Measurements from ENCODE around the gene LHPP. TPM values are rescaled to one million over a fixed set of nuclear protein-coding genes. Genes with fewer than 3 reads are reported as not detected.
A peak's percentile ranks its signal among the peaks of the same experiment; 100 is the strongest.

LHPP gene
- total and polyA plus RNA-seq, 2 experiments from 2014 or later, result 27.4 to 40.2 TPM

DNA sequence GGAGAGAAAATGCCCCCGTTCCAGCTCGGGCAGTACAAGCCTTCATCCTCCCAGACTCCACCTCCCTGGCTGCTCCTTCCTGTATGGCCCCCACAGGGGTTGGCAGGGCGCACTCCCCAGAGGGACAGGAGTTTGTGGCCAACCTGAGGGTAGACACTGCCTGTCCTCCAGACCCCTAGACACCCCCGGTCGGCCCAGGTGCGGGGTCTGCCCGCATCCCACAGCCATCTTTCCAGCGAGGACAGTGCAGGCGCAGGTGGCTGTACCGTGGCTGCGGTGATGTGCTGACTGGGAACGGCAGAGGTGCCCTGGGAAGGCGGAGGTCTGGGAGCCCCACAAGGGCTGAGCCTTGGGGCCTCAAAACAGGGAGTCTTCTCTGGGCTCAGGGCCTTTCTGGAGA lies 81.5 kb downstream of the LHPP start:
- Histone ChIP-seq H2AFZ (no peak overlapping the region), H3K4me3 (no peak overlapping the region)
- DNase-seq (ENCODE audit: low spot score), result no peak

More for the DNA sequence above, 81.5 kb downstream of the LHPP start:
- H3K27me3 Mint-ChIP-seq (ENCODE audit: insufficient read depth, low read depth, poor library complexity), result peaks cover 11% of the 10 kb centered on the region
- no peaks in the 10 kb centered on the region for H3K9me2 ChIP-seq (ENCODE audit: insufficient read depth)
- no peaks in the 10 kb centered on the region for H4K20me1 ChIP-seq (replicated peaks; ENCODE audit: insufficient read depth)
- H3K79me2 ChIP-seq (replicated peaks; ENCODE audit: insufficient read depth), result no peaks in the 10 kb centered on the region
- peak overlapping the region; percentile 26; the same call in 1 of the 2 replicates for H3K27ac ChIP-seq (ENCODE audit: low read depth)
- H3F3A ChIP-seq (replicated peaks; ENCODE audit: low read depth), result no peaks in the 10 kb centered on the region
- H3K27me3 ChIP-seq (ENCODE audit: insufficient read depth), result no peaks in the 10 kb centered on the region
- H3K4me2 ChIP-seq, result no peak overlapping the region
- no peak overlapping the region for H3K4me3 Mint-ChIP-seq
- TF ChIP-seq, protein P1, sequence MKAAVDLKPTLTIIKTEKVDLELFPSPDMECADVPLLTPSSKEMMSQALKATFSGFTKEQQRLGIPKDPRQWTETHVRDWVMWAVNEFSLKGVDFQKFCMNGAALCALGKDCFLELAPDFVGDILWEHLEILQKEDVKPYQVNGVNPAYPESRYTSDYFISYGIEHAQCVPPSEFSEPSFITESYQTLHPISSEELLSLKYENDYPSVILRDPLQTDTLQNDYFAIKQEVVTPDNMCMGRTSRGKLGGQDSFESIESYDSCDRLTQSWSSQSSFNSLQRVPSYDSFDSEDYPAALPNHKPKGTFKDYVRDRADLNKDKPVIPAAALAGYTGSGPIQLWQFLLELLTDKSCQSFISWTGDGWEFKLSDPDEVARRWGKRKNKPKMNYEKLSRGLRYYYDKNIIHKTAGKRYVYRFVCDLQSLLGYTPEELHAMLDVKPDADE (IDR thresholded peaks at IDR 0.05), result no peak
- TF ChIP-seq JUNB (IDR thresholded peaks at IDR 0.05; ENCODE audit: unreplicated experiment) (no peak), POLR2AphosphoS5 (IDR thresholded peaks at IDR 0.05; ENCODE audit: low read depth) (no peak), EZH2 (IDR thresholded peaks at IDR 0.05; ENCODE audit: low read depth, unreplicated experiment) (no peak), STAT1 (IDR thresholded peaks at IDR 0.05; ENCODE audit: unreplicated experiment) (no peak), CREB1 (CRISPR knock-in tag; IDR thresholded peaks at IDR 0.05; ENCODE audit: low read depth) (no peak), ZNF114 (CRISPR knock-in tag; IDR thresholded peaks at IDR 0.05) (no peak), NANOG (IDR thresholded peaks at IDR 0.05; ENCODE audit: borderline replicate concordance) (no peak), ZNF331 (CRISPR knock-in tag; IDR thresholded peaks at IDR 0.05; ENCODE audit: low read depth) (no peak), EZH2phosphoT487 (IDR thresholded peaks at IDR 0.05; ENCODE audit: unreplicated experiment) (no peak)
- TF ChIP-seq, protein P2, sequence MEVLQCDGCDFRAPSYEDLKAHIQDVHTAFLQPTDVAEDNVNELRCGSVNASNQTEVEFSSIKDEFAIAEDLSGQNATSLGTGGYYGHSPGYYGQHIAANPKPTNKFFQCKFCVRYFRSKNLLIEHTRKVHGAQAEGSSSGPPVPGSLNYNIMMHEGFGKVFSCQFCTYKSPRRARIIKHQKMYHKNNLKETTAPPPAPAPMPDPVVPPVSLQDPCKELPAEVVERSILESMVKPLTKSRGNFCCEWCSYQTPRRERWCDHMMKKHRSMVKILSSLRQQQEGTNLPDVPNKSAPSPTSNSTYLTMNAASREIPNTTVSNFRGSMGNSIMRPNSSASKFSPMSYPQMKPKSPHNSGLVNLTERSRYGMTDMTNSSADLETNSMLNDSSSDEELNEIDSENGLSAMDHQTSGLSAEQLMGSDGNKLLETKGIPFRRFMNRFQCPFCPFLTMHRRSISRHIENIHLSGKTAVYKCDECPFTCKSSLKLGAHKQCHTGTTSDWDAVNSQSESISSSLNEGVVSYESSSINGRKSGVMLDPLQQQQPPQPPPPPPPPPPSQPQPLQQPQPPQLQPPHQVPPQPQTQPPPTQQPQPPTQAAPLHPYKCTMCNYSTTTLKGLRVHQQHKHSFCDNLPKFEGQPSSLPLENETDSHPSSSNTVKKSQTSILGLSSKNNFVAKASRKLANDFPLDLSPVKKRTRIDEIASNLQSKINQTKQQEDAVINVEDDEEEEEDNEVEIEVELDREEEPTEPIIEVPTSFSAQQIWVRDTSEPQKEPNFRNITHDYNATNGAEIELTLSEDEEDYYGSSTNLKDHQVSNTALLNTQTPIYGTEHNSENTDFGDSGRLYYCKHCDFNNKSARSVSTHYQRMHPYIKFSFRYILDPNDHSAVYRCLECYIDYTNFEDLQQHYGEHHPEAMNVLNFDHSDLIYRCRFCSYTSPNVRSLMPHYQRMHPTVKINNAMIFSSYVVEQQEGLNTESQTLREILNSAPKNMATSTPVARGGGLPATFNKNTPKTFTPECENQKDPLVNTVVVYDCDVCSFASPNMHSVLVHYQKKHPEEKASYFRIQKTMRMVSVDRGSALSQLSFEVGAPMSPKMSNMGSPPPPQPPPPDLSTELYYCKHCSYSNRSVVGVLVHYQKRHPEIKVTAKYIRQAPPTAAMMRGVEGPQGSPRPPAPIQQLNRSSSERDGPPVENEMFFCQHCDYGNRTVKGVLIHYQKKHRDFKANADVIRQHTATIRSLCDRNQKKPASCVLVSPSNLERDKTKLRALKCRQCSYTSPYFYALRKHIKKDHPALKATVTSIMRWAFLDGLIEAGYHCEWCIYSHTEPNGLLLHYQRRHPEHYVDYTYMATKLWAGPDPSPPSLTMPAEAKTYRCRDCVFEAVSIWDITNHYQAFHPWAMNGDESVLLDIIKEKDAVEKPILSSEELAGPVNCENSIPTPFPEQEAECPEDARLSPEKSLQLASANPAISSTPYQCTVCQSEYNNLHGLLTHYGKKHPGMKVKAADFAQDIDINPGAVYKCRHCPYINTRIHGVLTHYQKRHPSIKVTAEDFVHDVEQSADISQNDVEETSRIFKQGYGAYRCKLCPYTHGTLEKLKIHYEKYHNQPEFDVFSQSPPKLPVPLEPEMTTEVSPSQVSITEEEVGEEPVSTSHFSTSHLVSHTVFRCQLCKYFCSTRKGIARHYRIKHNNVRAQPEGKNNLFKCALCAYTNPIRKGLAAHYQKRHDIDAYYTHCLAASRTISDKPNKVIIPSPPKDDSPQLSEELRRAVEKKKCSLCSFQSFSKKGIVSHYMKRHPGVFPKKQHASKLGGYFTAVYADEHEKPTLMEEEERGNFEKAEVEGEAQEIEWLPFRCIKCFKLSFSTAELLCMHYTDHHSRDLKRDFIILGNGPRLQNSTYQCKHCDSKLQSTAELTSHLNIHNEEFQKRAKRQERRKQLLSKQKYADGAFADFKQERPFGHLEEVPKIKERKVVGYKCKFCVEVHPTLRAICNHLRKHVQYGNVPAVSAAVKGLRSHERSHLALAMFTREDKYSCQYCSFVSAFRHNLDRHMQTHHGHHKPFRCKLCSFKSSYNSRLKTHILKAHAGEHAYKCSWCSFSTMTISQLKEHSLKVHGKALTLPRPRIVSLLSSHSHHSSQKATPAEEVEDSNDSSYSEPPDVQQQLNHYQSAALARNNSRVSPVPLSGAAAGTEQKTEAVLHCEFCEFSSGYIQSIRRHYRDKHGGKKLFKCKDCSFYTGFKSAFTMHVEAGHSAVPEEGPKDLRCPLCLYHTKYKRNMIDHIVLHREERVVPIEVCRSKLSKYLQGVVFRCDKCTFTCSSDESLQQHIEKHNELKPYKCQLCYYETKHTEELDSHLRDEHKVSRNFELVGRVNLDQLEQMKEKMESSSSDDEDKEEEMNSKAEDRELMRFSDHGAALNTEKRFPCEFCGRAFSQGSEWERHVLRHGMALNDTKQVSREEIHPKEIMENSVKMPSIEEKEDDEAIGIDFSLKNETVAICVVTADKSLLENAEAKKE (CRISPR knock-in tag; IDR thresholded peaks at IDR 0.05), result no peak
- TF ChIP-seq, protein P3, sequence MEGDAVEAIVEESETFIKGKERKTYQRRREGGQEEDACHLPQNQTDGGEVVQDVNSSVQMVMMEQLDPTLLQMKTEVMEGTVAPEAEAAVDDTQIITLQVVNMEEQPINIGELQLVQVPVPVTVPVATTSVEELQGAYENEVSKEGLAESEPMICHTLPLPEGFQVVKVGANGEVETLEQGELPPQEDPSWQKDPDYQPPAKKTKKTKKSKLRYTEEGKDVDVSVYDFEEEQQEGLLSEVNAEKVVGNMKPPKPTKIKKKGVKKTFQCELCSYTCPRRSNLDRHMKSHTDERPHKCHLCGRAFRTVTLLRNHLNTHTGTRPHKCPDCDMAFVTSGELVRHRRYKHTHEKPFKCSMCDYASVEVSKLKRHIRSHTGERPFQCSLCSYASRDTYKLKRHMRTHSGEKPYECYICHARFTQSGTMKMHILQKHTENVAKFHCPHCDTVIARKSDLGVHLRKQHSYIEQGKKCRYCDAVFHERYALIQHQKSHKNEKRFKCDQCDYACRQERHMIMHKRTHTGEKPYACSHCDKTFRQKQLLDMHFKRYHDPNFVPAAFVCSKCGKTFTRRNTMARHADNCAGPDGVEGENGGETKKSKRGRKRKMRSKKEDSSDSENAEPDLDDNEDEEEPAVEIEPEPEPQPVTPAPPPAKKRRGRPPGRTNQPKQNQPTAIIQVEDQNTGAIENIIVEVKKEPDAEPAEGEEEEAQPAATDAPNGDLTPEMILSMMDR (conservative IDR thresholded peaks at IDR 0.05; ENCODE audit: low read depth in 2 of 2), result no peak
- TF ChIP-seq, protein P4, sequence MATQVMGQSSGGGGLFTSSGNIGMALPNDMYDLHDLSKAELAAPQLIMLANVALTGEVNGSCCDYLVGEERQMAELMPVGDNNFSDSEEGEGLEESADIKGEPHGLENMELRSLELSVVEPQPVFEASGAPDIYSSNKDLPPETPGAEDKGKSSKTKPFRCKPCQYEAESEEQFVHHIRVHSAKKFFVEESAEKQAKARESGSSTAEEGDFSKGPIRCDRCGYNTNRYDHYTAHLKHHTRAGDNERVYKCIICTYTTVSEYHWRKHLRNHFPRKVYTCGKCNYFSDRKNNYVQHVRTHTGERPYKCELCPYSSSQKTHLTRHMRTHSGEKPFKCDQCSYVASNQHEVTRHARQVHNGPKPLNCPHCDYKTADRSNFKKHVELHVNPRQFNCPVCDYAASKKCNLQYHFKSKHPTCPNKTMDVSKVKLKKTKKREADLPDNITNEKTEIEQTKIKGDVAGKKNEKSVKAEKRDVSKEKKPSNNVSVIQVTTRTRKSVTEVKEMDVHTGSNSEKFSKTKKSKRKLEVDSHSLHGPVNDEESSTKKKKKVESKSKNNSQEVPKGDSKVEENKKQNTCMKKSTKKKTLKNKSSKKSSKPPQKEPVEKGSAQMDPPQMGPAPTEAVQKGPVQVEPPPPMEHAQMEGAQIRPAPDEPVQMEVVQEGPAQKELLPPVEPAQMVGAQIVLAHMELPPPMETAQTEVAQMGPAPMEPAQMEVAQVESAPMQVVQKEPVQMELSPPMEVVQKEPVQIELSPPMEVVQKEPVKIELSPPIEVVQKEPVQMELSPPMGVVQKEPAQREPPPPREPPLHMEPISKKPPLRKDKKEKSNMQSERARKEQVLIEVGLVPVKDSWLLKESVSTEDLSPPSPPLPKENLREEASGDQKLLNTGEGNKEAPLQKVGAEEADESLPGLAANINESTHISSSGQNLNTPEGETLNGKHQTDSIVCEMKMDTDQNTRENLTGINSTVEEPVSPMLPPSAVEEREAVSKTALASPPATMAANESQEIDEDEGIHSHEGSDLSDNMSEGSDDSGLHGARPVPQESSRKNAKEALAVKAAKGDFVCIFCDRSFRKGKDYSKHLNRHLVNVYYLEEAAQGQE (IDR thresholded peaks at IDR 0.05; ENCODE audit: unreplicated experiment), result no peak
- no peaks in the 10 kb centered on the region for H3K9me3 Mint-ChIP-seq
- H3K27ac Mint-ChIP-seq, result no peak overlapping the region
- H3K4me1 ChIP-seq (ENCODE audit: insufficient read depth), result no peaks in the 10 kb centered on the region
- no peaks in the 10 kb centered on the region; the same call in 2 of the 3 replicates for H3K36me3 Mint-ChIP-seq (ENCODE audit: low read depth)
- no peaks in the 10 kb centered on the region for H3K4me1 Mint-ChIP-seq
- no peaks in the 10 kb centered on the region for H3K36me3 ChIP-seq (ENCODE audit: insufficient read depth)
- ATAC-seq, result no peak

Measured in GM23338 (cell line).